K562 (cell line): ENCODE data around the gene CLASP1. TPM values are rescaled to one million over a fixed set of nuclear protein-coding genes. Genes with fewer than 3 reads are reported as not detected.

ENCODE experiments used
- ATAC-seq: fragments of 200-7000 bp; cut with Tn5 transposase; 3 replicates; pipeline ENCODE4 v1.9.1; 2020; ENCODE audit warnings: moderate library complexity
- BruUV-seq: library from RNA; stranded (reverse); fragments of 400-500 nt; replicated peaks from 2 replicates; lab custom pipeline; 2021; lab: Mats Ljungman, UMichigan
- CTCF ChIA-PET: fragments of 300-600 bp; formaldehyde crosslinking; extraction: SDS; loops from one replicate; lab custom pipeline; 2021; ENCODE audit warnings: low intra/inter-chr PET ratio; lab: Yijun Ruan, JAX
- POLR2A ChIA-PET: fragments of 300-600, 350-650 bp; sonication (Branson Sonifier 250); formaldehyde crosslinking; extraction: SDS; loops from one replicate; lab custom pipeline; 2021; ENCODE audit warnings: antibody characterized with exemption, inconsistent platforms; lab: Yijun Ruan, JAX
- DNase-seq, 4 experiments: peaks; one replicate each; pipeline versions ENCODE4 v3.0.0 to v3.0.0-alpha.2; 2011 to 2018; ENCODE audit warnings: low spot score in 3 of 4, mixed read lengths in 3 of 4; ENCODE audit errors: extremely low read depth in 1 of 4
- FAIRE-seq: peaks from 2 replicates; lab custom pipeline; 2011; peaks lifted over from hg19 to GRCh38; lab: Jason Lieb, UNC
- H2AFZ ChIP-seq: 2 replicates; pipeline ENCODE4 v1.6.0; 2011; ENCODE audit warnings: low read depth, low read length, control low read depth, inconsistent platforms
- H3K27ac ChIP-seq: fragments of 200-600 bp; 3 replicates; pipeline ENCODE4 v1.8.0; 2011; ENCODE audit warnings: low read depth, mild to moderate bottlenecking, control low read depth, inconsistent platforms, low read length, moderate library complexity, mixed read lengths; ENCODE audit errors: extremely low read depth
- H3K27me3 ChIP-seq, 2 experiments: fragments of 300-600 bp in 1 of 2; 2 replicates in 1 of 2; 3 replicates in 1 of 2; pipeline versions ENCODE4 v1.6.0 to v1.8.0; 2011; ENCODE audit warnings: inconsistent platforms in 2 of 2, low read length in 2 of 2, mild to moderate bottlenecking in 1 of 2, mixed read lengths in 1 of 2, moderate library complexity in 1 of 2; ENCODE audit not compliant: control insufficient read depth in 2 of 2, insufficient read depth in 2 of 2
- H3K36me3 ChIP-seq: fragments of 300-600 bp; 3 replicates; pipeline ENCODE4 v1.8.0; 2011; ENCODE audit warnings: mild to moderate bottlenecking, low read length, inconsistent platforms; ENCODE audit not compliant: control insufficient read depth, insufficient read depth
- H3K4me1 ChIP-seq, 2 experiments: fragments of 200-600 bp in 1 of 2; replicated peaks in 1 of 2; 2 replicates in 1 of 2; 3 replicates in 1 of 2; pipeline versions ENCODE4 v1.5.1 to v1.8.0; 2011; ENCODE audit warnings: inconsistent platforms in 2 of 2, low read length in 2 of 2, mild to moderate bottlenecking in 1 of 2, mixed read lengths in 1 of 2, moderate library complexity in 1 of 2; ENCODE audit not compliant: control insufficient read depth in 2 of 2, insufficient read depth in 2 of 2
- H3K4me2 ChIP-seq: 2 replicates; pipeline ENCODE4 v1.6.1; 2011; ENCODE audit warnings: low read length, control low read depth, inconsistent platforms, mixed read lengths; ENCODE audit not compliant: insufficient read depth
- H3K4me3 ChIP-seq: fragments of 200-600 bp; sonication (generic), shearing (Covaris generic); 2 replicates; pipeline ENCODE4 v1.5.1; 2016; ENCODE audit warnings: control low read depth, inconsistent platforms
- H3K79me2 ChIP-seq: fragments of 200-600 bp; 3 replicates; pipeline ENCODE4 v1.8.0; 2011; ENCODE audit warnings: low read length, inconsistent platforms; ENCODE audit not compliant: control insufficient read depth, insufficient read depth
- H3K9ac ChIP-seq, 2 experiments: 2 replicates each; pipeline versions ENCODE4 v1.6.0 to v1.6.1; 2011; ENCODE audit warnings: low read depth in 2 of 2, low read length in 2 of 2, control low read depth in 1 of 2, inconsistent platforms in 1 of 2, mild to moderate bottlenecking in 1 of 2, mixed read lengths in 1 of 2; ENCODE audit not compliant: insufficient read depth in 1 of 2
- H3K9me1 ChIP-seq: one replicate; pipeline ENCODE4 v1.6.0; 2011; ENCODE audit warnings: inconsistent platforms, mild to moderate bottlenecking, low read length, moderate library complexity; ENCODE audit not compliant: control insufficient read depth, insufficient read depth
- H3K9me3 ChIP-seq: replicated peaks from 2 replicates; pipeline ENCODE4 v1.5.1; 2011; ENCODE audit warnings: low read depth, low read length, inconsistent platforms; ENCODE audit not compliant: control insufficient read depth, insufficient read depth
- H4K20me1 ChIP-seq: replicated peaks from 2 replicates; pipeline ENCODE4 v1.6.1; 2011; ENCODE audit warnings: low read length, inconsistent platforms, mixed read lengths; ENCODE audit not compliant: control insufficient read depth, insufficient read depth
- CXXC5 ChIP-seq: fragments of 250-450 bp; sonication (Bioruptor Pico); IDR thresholded peaks from 2 replicates; pipeline ENCODE4 v1.8.0; 2022; ENCODE audit warnings: inconsistent platforms, mild to moderate bottlenecking, moderate library complexity
- FOXK1 ChIP-seq: sonication (generic); formaldehyde crosslinking; IDR thresholded peaks from 2 replicates; pipeline ENCODE4 v1.8.0; 2022; ENCODE audit warnings: missing genetic modification reagents, mild to moderate bottlenecking, borderline replicate concordance
- KLF10 ChIP-seq: fragments of 250-450 bp; sonication (Bioruptor Pico); IDR thresholded peaks from 2 replicates; pipeline ENCODE4 v1.6.1; 2021; ENCODE audit warnings: matching md5 sums
- MECOM ChIP-seq: fragments of 250-450 bp; sonication (Bioruptor Pico); IDR thresholded peaks from 2 replicates; pipeline ENCODE4 v1.8.0; 2022; ENCODE audit warnings: inconsistent platforms
- MED1 ChIP-seq: sonication (generic); formaldehyde crosslinking; IDR thresholded peaks from 2 replicates; pipeline ENCODE4 v1.8.1; 2023; ENCODE audit warnings: missing genetic modification reagents, borderline replicate concordance
- MYC ChIP-seq, 2 experiments: fragments of 250-450 bp in 1 of 2; sonication (Bioruptor Pico) in 1 of 2; IDR thresholded peaks; 2 replicates each; pipeline versions ENCODE4 v1.5.1 to v1.6.1; 2012 to 2021; ENCODE audit warnings: low read depth in 2 of 2, borderline replicate concordance in 1 of 2, improper control_type of control experiment in 1 of 2, low read length in 1 of 2, mild to moderate bottlenecking in 1 of 2, moderate library complexity in 1 of 2
- NCOA2 ChIP-seq, 2 experiments: fragments of 450-650 bp; IDR thresholded peaks; 2 replicates each; pipeline ENCODE4 v1.6.1; 2018; ENCODE audit warnings: mild to moderate bottlenecking in 2 of 2, moderate library complexity in 1 of 2; ENCODE audit not compliant: partially characterized antibody in 2 of 2
- SMAD1 ChIP-seq: fragments of 150-350 bp; IDR thresholded peaks from 2 replicates; pipeline ENCODE4 v1.6.1; 2014; ENCODE audit warnings: low read length, low read depth; ENCODE audit not compliant: partially characterized antibody
- TCF7L2 ChIP-seq: fragments of 150-350 bp; IDR thresholded peaks from 2 replicates; pipeline ENCODE4 v1.6.1; 2016; ENCODE audit warnings: low read depth, mild to moderate bottlenecking, low read length, moderate library complexity
- YBX1 ChIP-seq: fragments of 450-650 bp; IDR thresholded peaks from 2 replicates; pipeline ENCODE4 v1.7.1; 2016; ENCODE audit warnings: mild to moderate bottlenecking
- ZNF165 ChIP-seq: fragments of 250-450 bp; sonication (Bioruptor Pico); IDR thresholded peaks from 2 replicates; pipeline ENCODE4 v1.4.0; 2020; ENCODE audit warnings: borderline replicate concordance
- ZNF431 ChIP-seq: sonication (generic); formaldehyde crosslinking; IDR thresholded peaks from 2 replicates; pipeline ENCODE4 v1.8.0; 2022; ENCODE audit warnings: mild to moderate bottlenecking, missing genetic modification reagents
- WGBS: fragments of 100-300 bp; shearing (Covaris generic); methylation state at CpG from one replicate; pipeline ENCODE4 v1.1.6; 2016; ENCODE audit warnings: low coverage, mixed read lengths; ENCODE audit not compliant: insufficient coverage; ENCODE audit errors: missing lambda C conversion rate; 5-methylcytosine and 5-hydroxymethylcytosine counted together
- in situ Hi-C: fragments of 300-500 bp; cut with MboI; formaldehyde crosslinking; loops from 4 replicates; pipeline ENCODE4 v1.15.0; 2018; ENCODE audit warnings: inconsistent platforms, mixed read lengths
- intact Hi-C: fragments of 100-400 bp; cut with micrococcal nuclease; formaldehyde crosslinking; loops from 2 replicates; pipeline ENCODE4 v1.14.2; 2022
- polyA plus RNA-seq, 8 experiments: library from polyadenylated mRNA; depleted of rRNA in 4 of 8; stranded (reverse) in 5 of 8; unstranded in 3 of 8; fragments of >200 nt; fragmentation: Nextera tagmentation in 2 of 8; fragmentation: Illumina TruSeq in 1 of 8; extraction: Ambion mirVana in 2 of 8; extraction: Trizol in 1 of 8; gene quantifications; 2 replicates each; pipeline versions ENCODE4 v1.2.1 to v1.2.3, GENCODE V29; 2011 to 2014; ENCODE audit warnings: inconsistent platforms in 1 of 8, missing spikeins in 1 of 8
- total RNA-seq, 7 experiments: library from RNA; depleted of rRNA in 6 of 7; stranded (reverse); fragments of >200 nt in 6 of 7; fragmentation: Illumina TruSeq in 2 of 7; extraction: Trizol in 2 of 7; gene quantifications; 2 replicates each; pipeline versions ENCODE4 v1.2.1 to v1.2.3, GENCODE V29; 2011 to 2021; ENCODE audit warnings: low replicate concordance in 1 of 7
- TF ChIP-seq, protein P1 (sequence below): fragments of 250-450 bp; sonication (Bioruptor Pico); IDR thresholded peaks from 2 replicates; pipeline ENCODE4 v1.4.0; 2020; ENCODE audit warnings: mild to moderate bottlenecking, moderate library complexity

The CLASP1 gene
- total and polyA plus RNA-seq, 9 of the 15 experiments (the other 6 are each of a cell fraction or from before 2014, with no cell fraction given): 1.7 to 40.3 (median 20.7) TPM

DNA sequence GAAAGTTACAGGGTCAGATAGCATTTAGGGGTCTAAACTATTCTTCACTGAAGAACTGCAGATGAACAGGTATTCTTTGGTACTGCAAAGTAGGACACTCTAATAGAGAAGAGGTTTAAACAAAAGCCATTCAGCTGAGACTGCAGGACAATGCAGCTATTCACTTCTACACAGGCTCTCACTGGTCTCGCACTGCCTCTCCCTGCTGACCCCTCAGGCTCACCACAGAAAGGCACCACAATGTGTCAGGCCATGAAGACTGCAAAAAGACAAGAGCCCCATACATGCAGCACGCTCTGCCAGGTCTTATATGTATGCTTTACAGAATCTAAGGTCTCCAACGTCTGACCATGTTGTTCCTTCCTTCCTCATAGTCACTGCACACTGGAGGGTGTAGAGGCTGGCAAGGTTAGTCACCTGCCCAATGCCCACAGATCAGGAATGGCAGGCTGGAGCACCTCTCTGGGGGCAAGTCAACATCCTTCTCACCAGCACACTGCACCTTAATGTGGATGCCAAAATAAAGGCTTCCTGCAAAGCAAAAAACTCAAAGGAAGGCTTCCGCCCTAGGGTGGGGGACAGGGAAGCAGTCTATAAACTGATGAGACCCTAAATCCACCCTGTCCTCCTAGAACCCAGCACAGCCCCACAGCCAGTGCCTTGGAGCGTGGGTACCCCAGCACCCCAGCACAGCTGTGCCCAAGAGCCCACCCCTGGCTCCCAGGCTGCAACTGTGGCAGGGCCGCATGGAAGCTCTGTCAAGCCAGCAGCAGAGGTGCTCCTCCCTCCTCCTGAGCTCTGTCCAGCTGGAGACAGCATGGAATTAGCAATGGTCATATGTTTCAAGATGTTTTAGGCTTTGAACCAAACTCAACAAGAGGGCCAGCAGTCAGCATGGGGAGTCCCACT lies 129.3 kb downstream of the CLASP1 start:
- ATAC-seq (no peak), FAIRE-seq (no peak), DNase-seq (no peak)
- no peak overlapping the region for H3K4me3 ChIP-seq
- TF ChIP-seq TCF7L2: no peak
- TF ChIP-seq FOXK1: no peak
- no peak for TF ChIP-seq MED1
- no peak for TF ChIP-seq YBX1
- TF ChIP-seq CXXC5: no peak
- no peak for TF ChIP-seq SMAD1
- no peak for TF ChIP-seq KLF10 (CRISPR knock-in tag)
- no peak for TF ChIP-seq MYC (IDR thresholded peaks at IDR 0.05; ENCODE audit: low read depth, low read length)
- no peak for TF ChIP-seq MYC (CRISPR knock-in tag; IDR thresholded peaks at IDR 0.05; ENCODE audit: borderline replicate concordance, low read depth)
- no peak for TF ChIP-seq MECOM
- TF ChIP-seq NCOA2 (IDR thresholded peaks at IDR 0.05; ENCODE audit: partially characterized antibody in 2 of 2): no peak
- TF ChIP-seq, protein P1, sequence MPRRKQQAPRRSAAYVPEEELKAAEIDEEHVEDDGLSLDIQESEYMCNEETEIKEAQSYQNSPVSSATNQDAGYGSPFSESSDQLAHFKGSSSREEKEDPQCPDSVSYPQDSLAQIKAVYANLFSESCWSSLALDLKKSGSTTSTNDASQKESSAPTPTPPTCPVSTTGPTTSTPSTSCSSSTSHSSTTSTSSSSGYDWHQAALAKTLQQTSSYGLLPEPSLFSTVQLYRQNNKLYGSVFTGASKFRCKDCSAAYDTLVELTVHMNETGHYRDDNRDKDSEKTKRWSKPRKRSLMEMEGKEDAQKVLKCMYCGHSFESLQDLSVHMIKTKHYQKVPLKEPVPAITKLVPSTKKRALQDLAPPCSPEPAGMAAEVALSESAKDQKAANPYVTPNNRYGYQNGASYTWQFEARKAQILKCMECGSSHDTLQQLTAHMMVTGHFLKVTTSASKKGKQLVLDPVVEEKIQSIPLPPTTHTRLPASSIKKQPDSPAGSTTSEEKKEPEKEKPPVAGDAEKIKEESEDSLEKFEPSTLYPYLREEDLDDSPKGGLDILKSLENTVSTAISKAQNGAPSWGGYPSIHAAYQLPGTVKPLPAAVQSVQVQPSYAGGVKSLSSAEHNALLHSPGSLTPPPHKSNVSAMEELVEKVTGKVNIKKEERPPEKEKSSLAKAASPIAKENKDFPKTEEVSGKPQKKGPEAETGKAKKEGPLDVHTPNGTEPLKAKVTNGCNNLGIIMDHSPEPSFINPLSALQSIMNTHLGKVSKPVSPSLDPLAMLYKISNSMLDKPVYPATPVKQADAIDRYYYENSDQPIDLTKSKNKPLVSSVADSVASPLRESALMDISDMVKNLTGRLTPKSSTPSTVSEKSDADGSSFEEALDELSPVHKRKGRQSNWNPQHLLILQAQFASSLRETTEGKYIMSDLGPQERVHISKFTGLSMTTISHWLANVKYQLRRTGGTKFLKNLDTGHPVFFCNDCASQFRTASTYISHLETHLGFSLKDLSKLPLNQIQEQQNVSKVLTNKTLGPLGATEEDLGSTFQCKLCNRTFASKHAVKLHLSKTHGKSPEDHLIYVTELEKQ (CRISPR knock-in tag): no peak
- TF ChIP-seq ZNF165 (CRISPR knock-in tag): no peak
- no peak for TF ChIP-seq ZNF431 (CRISPR knock-in tag)
- intact Hi-C loops (no loop called here), in situ Hi-C loops (no loop called here)
- H3K36me3 ChIP-seq: peaks cover 69% of the 10 kb centered on the region; the same call in 2 of the 3 replicates
- no peaks in the 10 kb centered on the region for H3K9me1 ChIP-seq
- no peaks in the 10 kb centered on the region; the same call in 2 of the 3 replicates for H3K79me2 ChIP-seq
- H3K9me3 ChIP-seq: no peaks in the 10 kb centered on the region
- POLR2A ChIA-PET: interaction anchor here (3.8 kb wide), 1 partner anchor 11 kb away, joined by 18 read pairs; the partner anchor contains the start of gene RNU4ATAC
- H4K20me1 ChIP-seq: no peaks in the 10 kb centered on the region
- no peak overlapping the region for H3K4me2 ChIP-seq
- H3K27ac ChIP-seq: no peak overlapping the region
- BruUV-seq: no TSS peak
- peaks cover 4 to 7% of the 10 kb centered on the region in 2 experiments; a peak in 3 of 5 replicates for H3K4me1 ChIP-seq
- 75% methylated on average over 5 of the region's 6 CpGs for WGBS
- H3K9ac ChIP-seq: peak overlapping the region in 1 of 2 experiments; percentile 68; a peak in 1 of 4 replicates
- H3K27me3 ChIP-seq: no peaks in the 10 kb centered on the region
- CTCF ChIA-PET: no interaction called here
- H2AFZ ChIP-seq: no peak overlapping the region
